VCaP (cell line): ENCODE measurements around the gene DCLK1.

ENCODE experiments used
- H3K27ac ChIP-seq: fragments of 450-650 bp; 2 replicates; pipeline ENCODE4 v1.5.1; 2017
- TF ChIP-seq, protein P1 (sequence below): fragments of 450-650 bp; conservative IDR thresholded peaks from 2 replicates; pipeline ENCODE4 v1.5.1; 2017; ENCODE audit warnings: mild to moderate bottlenecking, moderate library complexity

The DCLK1 gene

DNA sequence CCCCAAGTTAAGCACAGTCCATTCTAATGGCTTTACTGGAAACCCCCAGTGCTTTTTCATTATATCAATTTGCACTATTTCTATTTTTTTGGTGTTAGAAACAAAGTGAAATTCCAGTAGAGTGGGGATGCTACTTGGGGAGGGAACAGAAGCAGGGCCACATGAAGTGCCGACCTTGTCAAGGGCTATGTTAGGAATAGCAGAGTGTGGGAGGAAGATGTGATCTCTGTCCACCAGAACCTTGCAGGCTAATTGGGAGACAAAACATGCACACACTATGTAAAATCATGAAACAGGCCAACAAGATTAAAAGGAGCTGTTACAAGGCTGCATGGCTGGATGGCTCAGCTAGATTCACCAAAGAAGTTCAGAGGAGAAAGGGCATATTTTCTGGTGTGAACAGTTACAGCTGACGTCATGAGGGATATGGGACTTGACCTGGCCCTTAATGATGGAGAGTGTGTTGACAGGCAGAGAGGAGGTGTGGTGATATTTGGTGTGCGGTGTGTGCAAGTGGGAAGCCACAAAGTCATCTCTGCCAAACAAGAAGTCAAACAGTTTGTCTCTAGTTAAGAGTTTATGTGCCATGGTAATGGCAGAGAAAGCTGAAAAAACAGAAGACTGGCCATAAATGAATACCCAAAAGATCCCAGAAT lies 336.3 kb downstream of the DCLK1 start:
- TF ChIP-seq, protein P1, sequence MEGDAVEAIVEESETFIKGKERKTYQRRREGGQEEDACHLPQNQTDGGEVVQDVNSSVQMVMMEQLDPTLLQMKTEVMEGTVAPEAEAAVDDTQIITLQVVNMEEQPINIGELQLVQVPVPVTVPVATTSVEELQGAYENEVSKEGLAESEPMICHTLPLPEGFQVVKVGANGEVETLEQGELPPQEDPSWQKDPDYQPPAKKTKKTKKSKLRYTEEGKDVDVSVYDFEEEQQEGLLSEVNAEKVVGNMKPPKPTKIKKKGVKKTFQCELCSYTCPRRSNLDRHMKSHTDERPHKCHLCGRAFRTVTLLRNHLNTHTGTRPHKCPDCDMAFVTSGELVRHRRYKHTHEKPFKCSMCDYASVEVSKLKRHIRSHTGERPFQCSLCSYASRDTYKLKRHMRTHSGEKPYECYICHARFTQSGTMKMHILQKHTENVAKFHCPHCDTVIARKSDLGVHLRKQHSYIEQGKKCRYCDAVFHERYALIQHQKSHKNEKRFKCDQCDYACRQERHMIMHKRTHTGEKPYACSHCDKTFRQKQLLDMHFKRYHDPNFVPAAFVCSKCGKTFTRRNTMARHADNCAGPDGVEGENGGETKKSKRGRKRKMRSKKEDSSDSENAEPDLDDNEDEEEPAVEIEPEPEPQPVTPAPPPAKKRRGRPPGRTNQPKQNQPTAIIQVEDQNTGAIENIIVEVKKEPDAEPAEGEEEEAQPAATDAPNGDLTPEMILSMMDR: no peak
- H3K27ac ChIP-seq: no peak overlapping the region

DNA sequence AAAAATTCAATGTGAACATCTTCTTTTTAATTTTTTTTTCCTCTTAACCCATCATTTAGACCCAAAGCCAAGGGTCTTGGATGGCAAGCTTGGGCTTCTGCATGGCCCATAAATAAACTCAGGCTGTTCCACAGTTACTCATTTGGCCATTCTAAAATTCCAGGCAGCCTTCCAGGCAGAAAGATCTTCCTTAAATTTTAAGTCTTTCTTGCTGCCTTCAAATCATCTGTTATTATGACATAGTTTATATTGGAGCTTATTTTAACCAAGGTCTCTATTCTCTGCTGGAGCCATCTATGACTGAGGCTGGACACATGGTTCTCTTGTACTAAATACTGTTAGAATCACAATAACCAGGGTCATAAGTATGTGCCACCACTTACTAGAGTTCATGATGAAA lies 337.4 kb downstream of the DCLK1 start:
- TF ChIP-seq, protein P1: no peak
- no peak overlapping the region for H3K27ac ChIP-seq

DNA sequence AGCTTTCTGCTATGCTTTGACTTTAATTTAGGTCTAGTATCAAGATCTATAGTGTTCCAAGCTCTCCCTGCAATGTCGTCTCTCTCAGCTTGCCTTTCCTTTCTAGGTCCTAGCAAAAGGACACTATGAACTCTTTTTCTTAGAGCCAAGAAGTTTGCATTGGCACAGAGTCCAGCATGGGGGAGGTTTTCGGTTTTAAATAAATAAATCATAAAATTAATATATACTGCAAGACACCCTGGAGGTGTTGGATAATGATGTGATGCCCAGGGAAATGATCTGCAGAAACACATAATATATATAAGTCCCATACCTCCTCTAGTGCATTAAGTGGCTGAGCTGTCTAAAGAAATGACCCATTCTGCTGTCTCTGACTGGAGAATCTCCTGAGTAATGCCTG lies 338.3 kb downstream of the DCLK1 start:
- TF ChIP-seq, protein P1: no peak
- H3K27ac ChIP-seq: no peak overlapping the region

DNA sequence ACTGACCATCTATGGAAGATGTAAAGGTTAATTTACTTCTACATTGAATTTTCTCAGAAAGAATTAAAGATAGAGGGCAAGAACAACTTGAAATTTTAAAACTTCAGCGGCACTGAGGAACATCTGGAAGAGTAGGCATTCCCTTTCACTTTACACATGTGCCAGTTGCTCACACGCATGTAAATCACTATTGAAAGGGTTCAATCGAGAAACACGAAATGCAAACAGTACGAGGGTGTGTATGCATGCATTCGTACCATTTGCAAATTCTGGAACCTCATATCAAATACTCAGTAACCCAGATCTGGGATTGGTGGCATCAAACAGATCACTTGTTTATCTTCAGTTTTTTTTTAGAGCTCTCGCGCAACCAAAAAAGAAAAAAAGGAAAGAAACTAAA lies 339.2 kb downstream of the DCLK1 start:
- TF ChIP-seq, protein P1: no peak
- H3K27ac ChIP-seq: no peak overlapping the region

DNA sequence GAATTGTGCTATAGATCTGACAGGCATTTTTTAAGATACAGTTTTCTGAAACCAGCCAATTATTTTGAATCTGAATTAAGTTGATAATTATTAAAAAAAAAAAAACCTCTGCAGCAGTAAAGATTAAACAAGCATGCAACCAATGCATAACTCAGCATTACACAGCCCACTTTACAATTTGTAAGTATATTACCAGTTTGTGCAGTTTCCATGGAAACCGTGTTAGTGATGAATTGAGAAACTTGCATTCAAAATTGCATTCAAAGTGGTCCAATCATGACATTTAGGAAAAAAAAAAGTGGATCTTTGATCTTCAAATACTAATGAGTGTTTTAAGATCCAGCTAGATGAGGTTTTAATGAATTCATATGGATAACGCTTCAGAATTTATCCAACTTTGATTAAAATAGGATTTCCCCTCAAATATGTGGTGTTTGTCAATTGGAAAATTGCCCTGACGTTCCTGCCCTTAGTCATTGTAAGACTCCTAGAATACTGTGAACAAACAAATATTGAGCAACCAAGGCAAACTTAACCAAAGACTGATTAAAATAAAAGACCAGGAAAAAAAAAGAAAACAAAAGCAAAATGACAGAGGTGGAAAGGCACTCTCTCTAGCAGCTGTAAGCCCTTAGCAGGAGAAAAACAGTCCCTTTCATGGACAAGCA lies 339.9 kb downstream of the DCLK1 start:
- TF ChIP-seq, protein P1: no peak

DNA sequence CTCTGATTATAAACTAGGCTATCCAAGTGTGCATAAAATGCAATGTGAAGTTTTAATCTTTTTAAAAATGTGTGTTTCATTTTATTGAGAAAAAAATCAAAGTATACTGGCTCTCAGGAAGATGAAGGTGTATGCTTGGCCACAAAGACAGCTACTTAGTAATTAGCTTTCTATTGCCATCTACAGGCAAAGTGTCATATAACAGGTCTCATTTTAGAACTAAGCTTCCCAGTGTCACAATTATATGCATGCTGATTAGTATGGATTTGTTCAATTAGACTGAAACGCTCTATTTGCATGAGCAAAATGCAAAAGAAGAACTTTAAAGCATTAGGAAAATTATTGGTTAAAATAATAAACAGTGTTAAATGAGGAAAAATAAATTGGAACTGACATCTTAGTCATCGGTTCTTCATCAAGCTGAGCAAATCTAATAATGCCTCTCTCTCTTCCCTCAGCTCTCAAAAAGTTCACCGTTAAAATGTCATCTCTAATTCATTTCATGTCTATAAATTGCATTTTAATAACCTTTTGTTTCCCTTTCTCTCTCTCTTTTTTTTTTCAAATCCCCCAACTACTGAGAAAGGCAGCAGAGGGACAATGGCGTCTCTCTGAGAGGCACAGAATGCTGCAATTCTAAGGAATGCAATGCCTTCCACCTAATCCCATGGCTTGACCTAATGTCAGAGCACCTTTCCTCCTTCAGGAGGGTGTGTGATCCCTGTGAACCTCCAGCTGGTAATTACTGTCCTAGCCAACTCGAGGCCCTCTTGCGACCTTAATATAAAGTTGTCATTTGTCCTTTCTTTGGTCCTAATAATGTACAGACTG lies 341.6 kb downstream of the DCLK1 start:
- H3K27ac ChIP-seq: no peak overlapping the region
- TF ChIP-seq, protein P1: peak; percentile 79

More for the DNA sequence above, 339.9 kb downstream of the DCLK1 start:
- H3K27ac ChIP-seq: no peak overlapping the region

DNA sequence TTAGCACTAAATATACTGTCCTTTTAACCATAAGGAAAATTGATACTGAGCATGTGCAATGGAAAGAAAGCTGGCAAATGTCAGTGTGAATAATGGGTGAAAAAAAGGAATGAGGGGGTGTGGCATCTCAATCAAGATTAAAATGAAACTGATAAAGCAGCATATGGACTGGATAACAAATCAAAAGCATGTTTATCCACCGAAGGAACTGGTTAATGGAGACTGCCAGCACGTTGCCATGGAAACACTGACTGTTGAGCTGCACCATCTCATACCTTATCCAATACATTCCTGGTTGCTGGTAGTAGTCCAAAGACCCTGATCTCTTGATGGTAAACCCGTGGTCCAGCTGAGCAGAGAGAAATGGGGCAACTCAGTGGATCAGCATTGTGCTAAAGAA lies 343.2 kb downstream of the DCLK1 start:
- no peak overlapping the region for H3K27ac ChIP-seq
- TF ChIP-seq, protein P1: no peak
